GM06990 (cell line): ENCODE measurements around the gene CYSTM1.

Experiments used
- DNase-seq: peaks from one replicate; pipeline ENCODE4 v3.0.0-alpha.2; 2011; ENCODE audit not compliant: insufficient read length; ENCODE audit errors: extremely low read depth
- H3K27me3 ChIP-seq: replicated peaks from 2 replicates; pipeline ENCODE4 v1.6.0; 2011; ENCODE audit warnings: low read length; ENCODE audit not compliant: control insufficient read depth, insufficient read depth
- H3K36me3 ChIP-seq: 2 replicates; pipeline ENCODE4 v1.5.1; 2011; ENCODE audit warnings: low read length; ENCODE audit not compliant: control insufficient read depth, insufficient read depth
- H3K4me3 ChIP-seq: replicated peaks from 2 replicates; pipeline ENCODE4 v1.5.1; 2011; ENCODE audit warnings: low read depth, mild to moderate bottlenecking, control low read depth, low read length
- CTCF ChIP-seq: IDR thresholded peaks from 2 replicates; pipeline ENCODE4 v1.5.1; 2011; ENCODE audit warnings: low read length, control low read depth, mild to moderate bottlenecking, inconsistent platforms; ENCODE audit not compliant: insufficient read depth, poor library complexity, severe bottlenecking

Gene CYSTM1

GRCh38 chr5:140174465-140175366 lies at the start of gene CYSTM1:
TSS of gene CYSTM1 (plus strand) at chr5:140175188. CDS start at chr5:140194466, 19,278 bp downstream.
- TF ChIP-seq CTCF, result no peak
- Histone ChIP-seq H3K27me3 (no peaks in the 10 kb centered on the region), H3K4me3 (peak within 1 kb of the TSS; percentile 91), H3K36me3 (no peaks in the 10 kb centered on the region)
- peak; percentile 98 for DNase-seq

DNA sequence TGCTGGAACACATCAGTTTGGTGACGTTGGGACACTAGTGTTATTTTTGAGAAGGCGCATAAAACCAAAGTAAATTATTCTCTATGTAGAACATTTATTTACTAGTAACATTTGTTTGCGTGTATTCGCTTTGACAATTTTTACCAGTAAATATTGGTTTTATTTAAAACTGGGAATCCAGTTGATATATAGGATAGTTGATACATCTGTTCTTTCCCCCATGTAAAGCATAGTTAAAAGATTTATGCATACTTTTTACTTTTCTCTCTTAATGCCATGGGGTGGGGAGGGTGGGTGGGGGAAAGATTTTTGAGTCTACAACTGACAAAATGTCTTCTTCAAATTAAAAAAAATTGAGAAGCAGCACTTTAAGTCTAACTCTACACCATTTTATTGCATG lies 49.4 kb upstream of the CYSTM1 start, which contains the start of gene IGIP:
Gene IGIP, plus strand, starts transcription at position 301 of the 400 bp plus-strand sequence. CDS start 2,540 bp downstream, outside the sequence.
- Histone ChIP-seq H3K36me3 (no peaks in the 10 kb centered on the region), H3K27me3 (no peaks in the 10 kb centered on the region), H3K4me3 (no peak within 1 kb of the TSS)
- TF ChIP-seq CTCF, result no peak
- no peak for DNase-seq

DNA sequence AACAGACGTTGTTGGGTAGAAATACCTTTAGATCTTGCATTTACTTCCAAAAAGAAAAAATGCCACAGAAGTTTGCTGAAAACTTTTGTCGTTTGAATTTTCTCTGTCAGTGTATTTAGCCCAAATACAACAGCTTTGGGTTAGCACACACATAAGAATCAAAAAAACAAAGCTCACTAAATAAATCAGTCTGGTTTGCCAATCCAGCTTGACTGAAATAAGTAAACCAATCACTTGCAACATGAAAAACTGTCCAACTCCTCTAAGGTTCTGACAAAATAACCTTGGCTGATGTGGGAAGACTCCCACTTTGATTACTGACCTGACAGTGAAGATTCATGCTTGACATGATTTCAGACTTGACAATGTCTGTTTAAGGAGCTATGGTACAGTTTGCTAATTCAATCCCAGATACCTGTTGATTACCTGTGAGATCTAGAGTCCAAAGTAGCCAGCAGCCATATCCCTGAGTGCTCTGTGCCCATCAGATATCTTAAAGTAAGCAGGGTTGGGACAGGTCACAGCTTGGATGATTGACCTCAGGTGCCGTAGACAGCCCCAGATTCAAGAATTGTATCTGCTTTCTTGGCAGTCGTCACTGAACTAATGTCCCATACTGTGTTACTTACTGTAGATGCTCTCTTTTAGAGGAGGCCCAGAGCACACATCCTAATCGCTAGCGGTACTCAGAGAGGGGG lies 48.5 kb upstream of the CYSTM1 start:
- no peaks in the 10 kb centered on the region for H3K36me3 ChIP-seq
- DNase-seq, result no peak
- H3K27me3 ChIP-seq, result no peaks in the 10 kb centered on the region
- TF ChIP-seq CTCF, result no peak
- H3K4me3 ChIP-seq, result no peak overlapping the region

DNA sequence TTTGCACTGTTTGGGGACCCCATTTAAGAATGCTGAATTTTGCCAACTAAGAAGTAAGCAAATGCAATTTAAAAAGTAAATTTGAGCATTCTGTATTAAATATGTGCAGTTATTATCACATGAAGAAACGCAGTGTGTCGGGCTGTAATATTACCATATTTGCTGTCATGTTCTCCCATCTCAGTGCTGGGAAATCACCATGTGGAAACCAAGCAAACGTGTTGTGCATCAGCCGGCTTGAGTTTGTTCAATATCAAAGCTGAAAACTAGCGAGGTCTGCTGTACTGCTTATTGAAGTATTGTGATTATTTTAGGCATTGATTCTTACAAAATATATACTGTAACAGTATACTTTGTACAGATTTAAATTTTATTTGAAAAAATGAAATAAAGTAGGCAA lies 46.6 kb upstream of the CYSTM1 start:
- no peak for TF ChIP-seq CTCF
- Histone ChIP-seq H3K4me3 (no peak overlapping the region), H3K36me3 (no peaks in the 10 kb centered on the region), H3K27me3 (no peaks in the 10 kb centered on the region)
- DNase-seq, result no peak

- H3K36me3 ChIP-seq, result no peaks in the 10 kb centered on the region
- TF ChIP-seq CTCF, result no peak
- H3K4me3 ChIP-seq, result no peak overlapping the region
- no peaks in the 10 kb centered on the region for H3K27me3 ChIP-seq
- DNase-seq, result no peak
Measured at GRCh38 chr5:140130949-140131733, 43.8 kb upstream of the CYSTM1 start.
